Neuron (in vitro differentiated cells): ENCODE data around the gene SPDEF.

Experiments
- H2AFZ ChIP-seq: one replicate; pipeline ENCODE4 v1.6.1; 2013; ENCODE audit warnings: low read depth, mild to moderate bottlenecking, inconsistent platforms, low read length, moderate library complexity
- H3K27me3 ChIP-seq: one replicate; pipeline ENCODE4 v1.6.1; 2013; ENCODE audit warnings: low read length; ENCODE audit not compliant: insufficient read depth
- H3K36me3 ChIP-seq: one replicate; pipeline ENCODE4 v1.6.1; 2013; ENCODE audit warnings: low read length; ENCODE audit not compliant: insufficient read depth
- H3K4me1 ChIP-seq: one replicate; pipeline ENCODE4 v1.6.1; 2013; ENCODE audit warnings: low read length; ENCODE audit not compliant: insufficient read depth
- H3K4me3 ChIP-seq: 2 replicates; pipeline ENCODE4 v1.5.1; 2013; ENCODE audit warnings: mild to moderate bottlenecking, low read length, moderate library complexity
- H3K9me3 ChIP-seq: one replicate; pipeline ENCODE4 v1.6.1; 2013; ENCODE audit warnings: low read length

SPDEF gene

DNA sequence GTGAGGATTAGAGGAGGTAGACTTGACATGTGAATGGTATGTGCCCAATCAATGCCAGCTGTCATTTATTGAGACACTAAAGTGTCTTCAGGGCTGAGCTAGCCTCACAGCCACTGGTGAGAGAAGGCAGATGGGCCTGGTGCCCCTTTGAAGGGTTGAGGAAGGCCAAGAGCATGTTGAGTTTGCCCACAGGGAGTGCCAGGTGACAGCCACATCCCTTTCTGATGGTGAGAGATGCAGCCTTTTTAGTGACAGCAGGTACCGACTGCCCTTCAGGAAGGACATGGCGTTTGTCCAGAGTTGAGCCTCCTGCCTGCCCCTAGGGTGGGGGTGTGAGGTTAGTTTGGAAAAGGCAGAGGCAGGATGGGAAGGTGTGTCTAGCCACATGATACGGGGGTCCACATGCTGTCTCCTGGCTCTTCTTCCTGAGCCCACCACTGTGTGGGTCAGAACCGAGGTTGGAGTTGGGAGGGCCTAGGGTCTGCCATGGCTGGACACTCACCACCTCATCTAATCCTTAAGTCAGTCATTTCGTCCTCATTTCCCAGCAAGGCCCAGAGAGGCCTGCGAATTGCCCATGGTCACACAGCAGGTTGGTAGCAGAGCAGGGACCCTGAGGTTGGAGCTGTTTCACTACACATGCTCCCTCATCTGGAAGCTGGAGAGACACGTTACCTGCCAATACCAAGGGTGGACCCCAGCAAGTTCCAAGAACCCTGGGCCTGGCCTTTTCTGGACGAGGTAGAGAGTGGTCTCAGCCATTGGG lies 32.5 kb downstream of the SPDEF start:
- peaks cover 6% of the 10 kb centered on the region for H3K4me1 ChIP-seq
- no peaks in the 10 kb centered on the region for H3K36me3 ChIP-seq
- peaks cover 5% of the 10 kb centered on the region for H3K27me3 ChIP-seq
- no peak overlapping the region for H2AFZ ChIP-seq
- H3K4me3 ChIP-seq: no peak overlapping the region
- H3K9me3 ChIP-seq: no peaks in the 10 kb centered on the region

GRCh38 chr6:34522761-34523160 lies 33.4 kb downstream of the SPDEF start:
- no peak overlapping the region for H2AFZ ChIP-seq
- H3K9me3 ChIP-seq: no peaks in the 10 kb centered on the region
- H3K36me3 ChIP-seq: no peaks in the 10 kb centered on the region
- peaks cover 6% of the 10 kb centered on the region for H3K4me1 ChIP-seq
- H3K27me3 ChIP-seq: peaks cover 5% of the 10 kb centered on the region
- H3K4me3 ChIP-seq: no peak overlapping the region

DNA sequence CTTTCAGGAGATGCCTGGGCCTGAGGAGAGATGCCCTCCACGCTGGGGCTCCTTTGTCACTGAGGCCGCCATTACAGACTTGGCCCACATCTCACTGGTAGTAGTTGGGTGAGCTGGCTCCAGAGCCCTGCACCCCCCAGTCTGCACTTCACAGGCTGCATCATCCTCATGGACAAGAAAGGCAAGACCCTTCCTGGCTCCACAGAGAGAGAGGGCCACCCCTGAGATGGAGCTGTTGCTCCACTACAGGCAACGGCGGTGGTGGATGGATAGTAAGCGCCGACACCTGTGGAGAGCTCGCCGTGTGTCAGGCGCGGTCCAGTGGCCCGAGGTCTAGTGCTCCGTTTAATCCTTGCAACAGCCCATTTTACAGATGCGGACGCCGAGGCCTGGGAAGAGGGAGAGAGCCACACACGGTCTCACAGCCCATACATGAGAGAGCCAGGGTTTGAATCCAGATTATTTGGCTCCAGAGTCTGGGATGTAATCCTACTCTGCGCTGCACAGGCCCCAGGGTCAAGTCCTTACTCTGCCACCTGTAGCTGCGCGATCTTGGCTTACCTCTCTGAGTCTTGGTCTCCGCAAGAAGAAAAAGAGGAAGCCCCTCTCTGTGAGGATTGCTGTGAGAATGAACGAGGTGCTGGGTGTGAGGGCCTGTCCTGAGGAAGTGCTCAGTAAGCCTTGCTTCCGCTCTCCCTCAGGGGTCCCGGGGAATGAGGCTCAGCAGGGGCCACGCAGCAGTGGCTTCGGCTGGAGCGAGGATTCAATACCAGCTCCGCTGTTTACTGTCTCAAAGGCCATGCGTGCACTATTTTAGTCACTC lies 34.5 kb downstream of the SPDEF start:
- Histone ChIP-seq H3K4me1 (peaks cover 3% of the 10 kb centered on the region), H3K4me3 (no peak overlapping the region), H3K36me3 (no peaks in the 10 kb centered on the region), H3K27me3 (peaks cover 9% of the 10 kb centered on the region), H3K9me3 (no peaks in the 10 kb centered on the region), H2AFZ (no peak overlapping the region)

GRCh38 chr6:34520645-34521462 lies 35.3 kb downstream of the SPDEF start:
- H3K4me1 ChIP-seq: no peaks in the 10 kb centered on the region
- H3K36me3 ChIP-seq: no peaks in the 10 kb centered on the region
- no peak overlapping the region for H2AFZ ChIP-seq
- H3K4me3 ChIP-seq: no peak overlapping the region
- H3K9me3 ChIP-seq: no peaks in the 10 kb centered on the region
- H3K27me3 ChIP-seq: peaks cover 14% of the 10 kb centered on the region

DNA sequence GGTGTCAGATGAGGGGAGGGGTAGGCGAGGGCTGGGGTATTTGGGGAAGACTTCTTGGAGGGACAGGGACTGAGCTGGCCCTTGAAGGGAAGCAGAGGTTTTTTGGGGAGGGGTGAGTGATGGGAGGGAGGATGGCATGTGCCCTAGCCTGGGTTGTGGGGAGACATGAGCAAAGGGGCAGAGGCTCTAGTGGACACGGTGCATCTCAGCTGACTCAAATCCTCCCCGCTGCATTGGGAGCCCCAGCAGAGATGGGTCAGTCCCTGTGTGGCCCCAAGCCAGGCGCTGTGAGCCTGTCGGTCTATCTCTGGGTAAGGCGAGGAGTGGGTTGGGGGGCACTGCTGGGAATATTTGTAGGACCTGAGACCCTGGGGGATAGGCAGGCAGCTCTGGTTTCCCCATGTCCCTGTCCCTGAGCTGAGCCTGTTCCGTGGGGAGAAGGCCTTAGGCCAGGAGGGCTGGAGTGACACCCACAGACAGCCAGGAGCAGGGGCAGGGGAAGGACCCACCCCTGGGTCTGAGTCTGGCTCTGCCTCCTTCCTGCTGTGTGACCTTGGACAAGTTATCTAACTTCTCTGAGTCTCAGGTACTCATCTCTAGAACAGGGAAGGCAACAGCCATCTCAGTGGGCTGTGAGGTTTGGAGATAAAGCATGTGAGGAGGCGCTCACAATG lies 36.0 kb downstream of the SPDEF start:
- H3K4me3 ChIP-seq: no peak overlapping the region
- no peaks in the 10 kb centered on the region for H3K36me3 ChIP-seq
- H3K27me3 ChIP-seq: peaks cover 19% of the 10 kb centered on the region
- H3K9me3 ChIP-seq: no peaks in the 10 kb centered on the region
- no peak overlapping the region for H2AFZ ChIP-seq
- peaks cover 6% of the 10 kb centered on the region for H3K4me1 ChIP-seq

DNA sequence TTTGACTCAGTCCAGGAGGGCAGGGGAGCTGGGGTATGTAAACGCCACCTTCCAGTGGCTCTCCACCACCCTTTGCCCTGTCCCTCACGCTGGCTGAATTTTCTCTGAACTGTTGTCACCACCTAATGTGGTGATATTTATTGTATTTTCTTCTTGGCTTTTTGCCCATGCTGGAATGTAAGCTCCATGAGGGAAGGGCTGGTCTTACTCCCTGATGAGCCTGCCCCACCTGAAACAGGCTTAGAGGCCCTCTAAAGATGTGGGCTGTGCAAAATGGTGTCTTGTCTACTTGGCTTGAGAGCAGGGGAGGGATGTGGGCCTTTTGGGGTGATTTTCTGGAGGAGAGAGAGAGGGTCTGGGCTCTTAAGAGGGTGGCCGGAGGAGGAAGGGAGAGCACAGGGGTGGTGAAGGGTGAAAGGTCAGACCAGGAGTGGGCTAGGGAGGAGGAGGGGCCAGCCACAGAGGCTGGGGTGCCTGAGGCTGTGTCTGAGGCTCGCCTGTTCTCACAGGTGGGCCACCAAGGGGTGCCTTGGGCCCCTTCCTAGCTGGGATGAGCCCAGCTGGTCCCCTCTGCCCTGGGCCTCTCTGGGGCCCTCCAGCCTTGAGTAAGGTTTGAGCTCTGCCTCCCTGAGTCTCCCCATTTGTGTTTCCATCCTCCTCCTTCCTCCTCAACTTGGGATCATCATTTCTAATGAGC lies 37.3 kb downstream of the SPDEF start:
- Histone ChIP-seq H3K4me3 (no peak overlapping the region), H2AFZ (no peak overlapping the region), H3K4me1 (peaks cover 9% of the 10 kb centered on the region), H3K36me3 (no peaks in the 10 kb centered on the region), H3K27me3 (peaks cover 27% of the 10 kb centered on the region), H3K9me3 (no peaks in the 10 kb centered on the region)

DNA sequence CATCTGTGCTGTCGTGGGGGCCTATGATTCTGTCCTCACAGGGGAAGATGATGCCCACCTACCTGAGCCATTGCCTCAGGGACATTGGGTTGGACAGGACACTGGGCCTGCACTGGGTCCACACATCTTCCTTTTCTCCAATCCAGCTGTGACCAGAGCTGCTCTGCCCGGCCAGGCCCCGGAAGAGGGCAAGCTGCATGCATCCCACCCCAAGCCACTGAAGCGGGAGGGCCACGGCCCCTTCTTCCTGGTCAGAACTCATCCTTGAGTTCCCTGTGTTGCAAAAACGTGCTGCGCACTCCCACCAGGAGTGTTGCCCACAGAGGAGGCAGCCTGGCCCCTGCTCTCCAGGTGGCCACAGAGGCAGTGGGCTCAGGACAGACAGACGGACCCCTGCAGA lies 38.2 kb downstream of the SPDEF start:
- peaks cover 9% of the 10 kb centered on the region for H3K4me1 ChIP-seq
- no peaks in the 10 kb centered on the region for H3K36me3 ChIP-seq
- no peaks in the 10 kb centered on the region for H3K9me3 ChIP-seq
- no peak overlapping the region for H3K4me3 ChIP-seq
- H3K27me3 ChIP-seq: peaks cover 35% of the 10 kb centered on the region
- H2AFZ ChIP-seq: no peak overlapping the region

- H3K9me3 ChIP-seq: no peaks in the 10 kb centered on the region
- H3K4me3 ChIP-seq: no peak overlapping the region
- peaks cover 9% of the 10 kb centered on the region for H3K4me1 ChIP-seq
- H3K36me3 ChIP-seq: no peaks in the 10 kb centered on the region
- H2AFZ ChIP-seq: no peak overlapping the region
- peaks cover 39% of the 10 kb centered on the region for H3K27me3 ChIP-seq
Measured at GRCh38 chr6:34517461-34517881, 38.7 kb downstream of the SPDEF start.

DNA sequence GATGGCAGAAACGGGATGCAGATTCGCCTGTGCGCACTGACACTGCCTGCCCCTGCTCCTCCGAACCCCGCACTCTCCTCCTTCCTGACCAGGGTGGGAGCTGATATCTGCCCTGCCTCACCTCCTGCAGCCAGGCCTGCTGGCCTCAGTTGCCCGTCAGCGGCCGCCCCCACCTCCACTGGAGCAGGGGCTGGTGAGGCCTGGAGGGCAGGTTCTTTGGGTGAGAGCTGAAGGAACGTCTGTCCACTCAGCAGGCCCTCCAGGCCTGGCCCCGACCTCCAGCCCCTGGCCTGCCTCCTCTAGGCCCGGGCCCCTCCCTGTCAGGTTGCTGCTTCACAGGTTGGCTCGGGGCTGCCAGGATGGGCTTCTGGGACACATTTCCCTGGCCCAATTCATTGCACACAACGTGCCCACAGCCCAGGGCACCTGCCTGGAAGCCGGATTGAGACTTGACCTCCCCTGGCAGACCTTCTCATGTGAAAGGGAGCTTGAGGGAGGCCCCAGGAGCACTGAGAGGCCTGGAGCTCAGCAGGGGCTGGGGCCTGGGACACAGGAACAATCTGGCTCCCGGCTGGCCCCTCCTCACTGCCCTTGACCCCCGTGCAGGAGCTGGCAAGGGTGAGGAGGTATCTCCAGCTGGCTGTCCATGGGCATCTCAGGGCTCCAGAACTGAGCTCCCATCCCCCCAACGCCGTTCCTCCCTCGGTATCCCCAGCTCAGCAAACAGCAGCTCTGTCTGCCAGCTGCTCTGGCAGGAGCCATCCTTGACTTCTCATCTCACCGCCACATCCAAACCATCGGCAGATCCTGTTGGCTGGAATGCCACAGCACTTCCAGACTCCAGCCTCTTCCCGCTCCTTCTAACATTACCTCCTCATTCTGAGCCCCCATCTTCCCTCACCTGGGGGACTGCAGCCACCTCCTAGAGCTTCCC lies 39.5 kb downstream of the SPDEF start:
- Histone ChIP-seq H3K36me3 (no peaks in the 10 kb centered on the region), H3K27me3 (peaks cover 40% of the 10 kb centered on the region), H3K9me3 (no peaks in the 10 kb centered on the region), H2AFZ (no peak overlapping the region), H3K4me3 (no peak overlapping the region), H3K4me1 (peaks cover 9% of the 10 kb centered on the region)

GRCh38 chr6:34515473-34516387 lies 40.4 kb downstream of the SPDEF start:
- Histone ChIP-seq H3K9me3 (no peaks in the 10 kb centered on the region), H3K36me3 (no peaks in the 10 kb centered on the region), H3K4me1 (peaks cover 9% of the 10 kb centered on the region), H3K27me3 (peaks cover 40% of the 10 kb centered on the region), H2AFZ (no peak overlapping the region), H3K4me3 (no peak overlapping the region)
